ENCODE results near the gene PCSK4.

The PCSK4 gene

DNA sequence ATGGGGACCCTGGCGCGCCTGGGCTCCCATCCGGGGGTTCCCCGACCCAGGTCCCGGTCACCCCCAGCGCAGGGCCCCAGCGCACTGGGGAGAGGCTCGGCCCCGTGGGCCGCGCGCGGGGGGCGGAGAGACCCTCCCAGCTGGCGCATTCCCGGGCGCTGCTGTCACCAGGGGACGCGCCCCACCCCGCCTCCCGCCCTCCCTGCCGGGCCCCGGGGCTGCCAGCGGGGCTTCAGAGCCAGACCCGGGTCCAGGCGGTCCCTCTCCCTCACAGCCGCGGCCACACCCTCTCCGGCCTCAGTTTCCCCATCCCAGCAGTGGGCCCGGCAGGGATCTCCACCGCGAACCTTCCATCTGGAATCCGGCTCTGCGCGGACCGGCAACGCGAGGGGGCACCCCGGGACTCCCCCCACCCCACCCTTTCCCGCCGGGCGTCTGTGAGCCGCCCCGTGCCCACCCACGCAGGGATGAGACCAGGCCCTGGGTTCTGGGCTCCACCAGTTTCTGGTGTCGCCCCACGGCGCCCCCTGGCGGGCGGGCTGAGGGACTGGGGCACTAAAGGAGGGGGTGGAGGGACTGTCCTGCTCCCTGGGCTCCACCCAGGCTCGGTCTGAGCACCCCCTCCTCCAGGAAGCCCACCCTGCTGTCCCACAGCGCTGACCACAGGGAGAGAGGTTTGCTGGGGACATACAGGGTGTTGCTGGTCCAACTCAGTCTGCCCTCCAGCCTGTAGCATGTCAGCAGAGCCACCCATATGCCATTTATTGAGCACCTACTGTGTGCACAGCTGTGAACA, 23.5 kb upstream of the PCSK4 start:
- peak; percentile 64 for ATAC-seq
- TF ChIP-seq ISL1 (CRISPR knock-in tag; IDR thresholded peaks at IDR 0.05) (no peak), GLIS3 (CRISPR knock-in tag; IDR thresholded peaks at IDR 0.05) (no peak), ZNF565 (CRISPR knock-in tag; conservative IDR thresholded peaks at IDR 0.05; ENCODE audit: low read depth) (no peak), CREB5 (CRISPR knock-in tag; IDR thresholded peaks at IDR 0.05; ENCODE audit: low read depth) (no peak), ARNTL (CRISPR knock-in tag; IDR thresholded peaks at IDR 0.05; ENCODE audit: borderline replicate concordance, low read depth) (no peak), ZNF8 (CRISPR knock-in tag; IDR thresholded peaks at IDR 0.05) (no peak), ZC3H10 (CRISPR knock-in tag; IDR thresholded peaks at IDR 0.05) (no peak), ZNF70 (CRISPR knock-in tag; IDR thresholded peaks at IDR 0.05) (no peak), SNAI2 (CRISPR knock-in tag; IDR thresholded peaks at IDR 0.05) (no peak)
- TF ChIP-seq, protein P1, sequence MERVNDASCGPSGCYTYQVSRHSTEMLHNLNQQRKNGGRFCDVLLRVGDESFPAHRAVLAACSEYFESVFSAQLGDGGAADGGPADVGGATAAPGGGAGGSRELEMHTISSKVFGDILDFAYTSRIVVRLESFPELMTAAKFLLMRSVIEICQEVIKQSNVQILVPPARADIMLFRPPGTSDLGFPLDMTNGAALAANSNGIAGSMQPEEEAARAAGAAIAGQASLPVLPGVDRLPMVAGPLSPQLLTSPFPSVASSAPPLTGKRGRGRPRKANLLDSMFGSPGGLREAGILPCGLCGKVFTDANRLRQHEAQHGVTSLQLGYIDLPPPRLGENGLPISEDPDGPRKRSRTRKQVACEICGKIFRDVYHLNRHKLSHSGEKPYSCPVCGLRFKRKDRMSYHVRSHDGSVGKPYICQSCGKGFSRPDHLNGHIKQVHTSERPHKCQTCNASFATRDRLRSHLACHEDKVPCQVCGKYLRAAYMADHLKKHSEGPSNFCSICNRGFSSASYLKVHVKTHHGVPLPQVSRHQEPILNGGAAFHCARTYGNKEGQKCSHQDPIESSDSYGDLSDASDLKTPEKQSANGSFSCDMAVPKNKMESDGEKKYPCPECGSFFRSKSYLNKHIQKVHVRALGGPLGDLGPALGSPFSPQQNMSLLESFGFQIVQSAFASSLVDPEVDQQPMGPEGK (CRISPR knock-in tag; IDR thresholded peaks at IDR 0.05; ENCODE audit: borderline replicate concordance) = no peak

DNA sequence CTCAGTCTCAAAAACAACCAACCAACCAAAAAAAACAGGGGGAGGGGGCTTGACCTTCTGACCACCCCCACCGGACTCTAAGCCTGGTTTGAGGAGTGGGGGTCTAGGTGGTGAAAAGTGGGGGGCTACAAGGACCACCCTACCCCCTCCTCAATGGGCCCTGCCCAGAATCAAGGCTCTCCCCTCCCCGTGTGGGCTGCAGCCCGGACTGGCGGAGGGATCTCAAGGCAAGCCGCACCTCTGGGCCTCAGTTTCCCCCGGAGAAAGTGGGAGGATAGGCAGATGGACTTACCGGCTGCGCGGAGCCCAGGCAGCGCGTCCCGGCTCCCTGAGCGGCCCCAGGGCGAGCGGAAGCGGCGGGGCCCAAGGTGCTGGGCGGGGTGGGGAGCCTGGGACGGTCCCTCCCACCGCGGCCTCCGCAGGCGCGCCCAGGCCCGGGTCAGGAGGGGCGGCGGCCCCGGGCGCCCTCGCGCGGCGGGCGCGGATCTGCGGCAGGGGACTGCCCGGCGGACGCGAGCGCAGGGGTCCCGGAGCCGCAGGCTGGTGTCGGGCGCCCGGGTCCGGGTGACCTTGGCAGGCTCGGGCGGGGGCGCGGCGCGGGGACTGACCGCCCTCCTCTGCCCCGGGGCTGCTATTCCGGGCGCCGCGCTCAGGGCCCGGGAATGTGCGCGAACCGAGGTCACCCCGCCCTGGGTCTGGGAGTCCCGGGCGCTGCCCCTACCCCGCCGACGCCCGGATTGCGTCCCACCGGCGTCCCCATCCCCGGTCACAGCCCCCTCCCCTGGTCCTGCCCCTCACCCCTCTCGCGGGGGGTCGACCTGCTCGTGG, 22.7 kb upstream of the PCSK4 start, which contains the start of gene ADAMTSL5:
ADAMTSL5 (minus strand) TSS at position 349 of the 828 bp plus-strand sequence. CDS start 2,076 bp downstream, outside the sequence.
- ATAC-seq = peak; percentile 52
- TF ChIP-seq ZFP3 (CRISPR knock-in tag; IDR thresholded peaks at IDR 0.05) = peak; percentile 37; the same call in 1 of the 2 replicates
- no peak for TF ChIP-seq ZC3H10 (CRISPR knock-in tag; IDR thresholded peaks at IDR 0.05)

DNA sequence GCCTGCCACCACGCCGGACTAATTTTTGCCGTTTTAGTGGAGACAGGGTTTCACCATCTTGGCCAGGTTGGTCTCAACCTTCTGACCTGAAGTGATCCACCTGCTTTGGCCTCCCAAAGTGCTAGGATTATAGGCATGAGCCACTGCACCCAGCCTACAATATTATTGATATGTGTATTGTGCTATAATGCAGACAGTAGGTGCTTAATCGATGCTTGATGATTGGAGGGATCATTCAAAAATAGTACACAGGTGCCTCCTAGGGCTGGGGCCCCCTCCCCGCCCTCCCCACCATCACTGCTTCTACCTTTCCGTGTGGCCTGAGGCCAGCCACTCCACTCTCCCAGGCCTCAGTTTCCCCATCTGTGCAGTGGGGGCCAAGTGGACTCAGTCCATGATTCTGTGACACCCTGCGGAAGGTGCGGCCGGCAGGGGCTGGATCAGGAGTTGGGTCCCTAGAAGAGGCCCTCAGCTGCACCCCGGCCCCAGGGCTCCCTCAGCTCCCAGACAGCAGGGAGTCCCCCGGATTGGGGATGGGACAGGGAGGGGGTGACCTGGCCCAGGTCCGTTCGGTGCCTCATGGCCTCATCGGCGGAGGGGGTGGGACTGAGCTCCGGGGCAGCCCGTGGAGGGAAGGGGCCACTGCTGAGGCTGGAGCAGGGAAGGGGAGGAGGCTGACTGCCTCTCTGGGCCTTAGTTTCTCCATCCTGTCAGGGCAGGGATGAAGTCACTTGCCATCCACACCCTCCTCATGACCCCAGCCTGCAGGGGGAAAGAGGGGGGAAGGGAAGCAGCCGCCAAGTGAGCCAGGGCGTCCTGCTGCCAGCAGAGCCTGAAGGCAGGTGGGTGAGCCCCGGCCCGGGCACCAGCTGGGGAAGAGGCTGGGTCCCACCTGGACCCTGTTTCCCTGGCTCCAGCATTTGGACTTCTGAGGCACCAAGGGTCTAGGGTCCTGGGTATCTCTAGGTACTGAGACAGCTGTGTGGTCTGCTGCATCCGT, 21.5 kb upstream of the PCSK4 start:
- no peak for ATAC-seq
- TF ChIP-seq, protein P2, sequence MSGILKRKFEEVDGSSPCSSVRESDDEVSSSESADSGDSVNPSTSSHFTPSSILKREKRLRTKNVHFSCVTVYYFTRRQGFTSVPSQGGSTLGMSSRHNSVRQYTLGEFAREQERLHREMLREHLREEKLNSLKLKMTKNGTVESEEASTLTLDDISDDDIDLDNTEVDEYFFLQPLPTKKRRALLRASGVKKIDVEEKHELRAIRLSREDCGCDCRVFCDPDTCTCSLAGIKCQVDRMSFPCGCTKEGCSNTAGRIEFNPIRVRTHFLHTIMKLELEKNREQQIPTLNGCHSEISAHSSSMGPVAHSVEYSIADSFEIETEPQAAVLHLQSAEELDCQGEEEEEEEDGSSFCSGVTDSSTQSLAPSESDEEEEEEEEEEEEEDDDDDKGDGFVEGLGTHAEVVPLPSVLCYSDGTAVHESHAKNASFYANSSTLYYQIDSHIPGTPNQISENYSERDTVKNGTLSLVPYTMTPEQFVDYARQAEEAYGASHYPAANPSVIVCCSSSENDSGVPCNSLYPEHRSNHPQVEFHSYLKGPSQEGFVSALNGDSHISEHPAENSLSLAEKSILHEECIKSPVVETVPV (CRISPR knock-in tag; IDR thresholded peaks at IDR 0.05) = no peak
- TF ChIP-seq OSR1 (CRISPR knock-in tag; IDR thresholded peaks at IDR 0.05) (no peak), RARB (CRISPR knock-in tag; IDR thresholded peaks at IDR 0.05) (no peak), ISL1 (CRISPR knock-in tag; IDR thresholded peaks at IDR 0.05) (no peak), GLIS3 (CRISPR knock-in tag; IDR thresholded peaks at IDR 0.05) (no peak), PPARA (CRISPR knock-in tag; IDR thresholded peaks at IDR 0.05; ENCODE audit: borderline replicate concordance) (no peak), TCF4 (CRISPR knock-in tag; IDR thresholded peaks at IDR 0.05; ENCODE audit: borderline replicate concordance) (no peak), ZNF8 (CRISPR knock-in tag; IDR thresholded peaks at IDR 0.05) (no peak), ZFP3 (CRISPR knock-in tag; IDR thresholded peaks at IDR 0.05) (no peak), TOX (CRISPR knock-in tag; IDR thresholded peaks at IDR 0.05; ENCODE audit: borderline replicate concordance) (no peak), ZC3H10 (CRISPR knock-in tag; IDR thresholded peaks at IDR 0.05) (no peak)
- TF ChIP-seq, protein P1 (CRISPR knock-in tag; IDR thresholded peaks at IDR 0.05; ENCODE audit: borderline replicate concordance) = no peak

DNA sequence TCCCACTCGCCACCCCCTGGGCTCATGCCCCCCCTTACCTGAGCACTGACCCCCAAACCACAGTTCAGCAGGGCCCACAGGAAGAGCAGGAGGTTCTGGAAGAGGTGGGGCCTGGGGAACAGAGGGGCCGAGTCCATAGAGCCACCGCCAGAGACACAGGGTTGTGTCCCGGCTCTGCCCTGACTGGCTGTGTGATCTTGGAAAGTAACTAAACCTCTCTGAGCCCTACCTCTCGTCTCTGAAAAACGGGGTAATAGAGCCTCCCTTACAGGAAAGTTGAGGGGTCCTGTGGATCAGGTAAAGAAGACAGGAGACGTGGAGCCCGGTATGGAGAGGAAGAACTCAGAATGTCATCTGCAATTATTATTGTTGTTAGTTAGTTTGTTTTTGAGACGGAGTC, 20.7 kb upstream of the PCSK4 start:
- no peak for ATAC-seq
- no peak for TF ChIP-seq CSDC2 (CRISPR knock-in tag; IDR thresholded peaks at IDR 0.05)
- TF ChIP-seq SNAI2 (CRISPR knock-in tag; IDR thresholded peaks at IDR 0.05) = no peak
- TF ChIP-seq ZC3H10 (CRISPR knock-in tag; IDR thresholded peaks at IDR 0.05) = no peak
- no peak for TF ChIP-seq TCF4 (CRISPR knock-in tag; IDR thresholded peaks at IDR 0.05; ENCODE audit: borderline replicate concordance)
- TF ChIP-seq CREB5 (CRISPR knock-in tag; IDR thresholded peaks at IDR 0.05; ENCODE audit: low read depth) = no peak
- TF ChIP-seq ZNF565 (CRISPR knock-in tag; conservative IDR thresholded peaks at IDR 0.05; ENCODE audit: low read depth) = no peak
- TF ChIP-seq, protein P1 (CRISPR knock-in tag; IDR thresholded peaks at IDR 0.05; ENCODE audit: borderline replicate concordance) = no peak
- no peak for TF ChIP-seq ZNF70 (CRISPR knock-in tag; IDR thresholded peaks at IDR 0.05)
- no peak for TF ChIP-seq ISL1 (CRISPR knock-in tag; IDR thresholded peaks at IDR 0.05)
- no peak for TF ChIP-seq ZFP30 (CRISPR knock-in tag; IDR thresholded peaks at IDR 0.05)

Measured in SK-N-SH treated with all-trans-retinoic acid at 6 μM for 48 hours (cell line).